ENCODE data around the gene MAPK1.

GRCh38 chr22:21915624-21916308, 48.3 kb upstream of the MAPK1 start:
- TF ChIP-seq CTCF (conservative IDR thresholded peaks at IDR 0.05; ENCODE audit: low read length), result no peak
- TF ChIP-seq EZH2phosphoT487 (IDR thresholded peaks at IDR 0.05; ENCODE audit: borderline replicate concordance, low read depth, low read length), result no peak
